ENCODE data around the gene PTGES.

PTGES gene

DNA sequence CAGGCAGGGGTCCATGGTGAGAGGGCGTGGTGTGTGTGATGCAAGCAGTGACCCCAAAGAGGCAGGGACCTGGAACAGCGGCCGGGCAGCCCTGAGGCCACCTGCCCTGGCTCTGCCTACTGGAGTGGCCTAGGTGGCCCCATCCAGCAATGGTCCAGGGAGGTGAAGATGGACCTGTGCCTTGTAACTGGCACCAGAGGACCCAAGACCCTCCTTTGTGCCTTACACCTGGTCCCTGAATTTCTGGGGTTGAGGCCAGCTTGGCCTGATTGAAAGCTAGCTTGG, 42.7 kb downstream of the PTGES start:
- no peak for DNase-seq (ENCODE audit: low spot score)
- TF ChIP-seq, protein P1, sequence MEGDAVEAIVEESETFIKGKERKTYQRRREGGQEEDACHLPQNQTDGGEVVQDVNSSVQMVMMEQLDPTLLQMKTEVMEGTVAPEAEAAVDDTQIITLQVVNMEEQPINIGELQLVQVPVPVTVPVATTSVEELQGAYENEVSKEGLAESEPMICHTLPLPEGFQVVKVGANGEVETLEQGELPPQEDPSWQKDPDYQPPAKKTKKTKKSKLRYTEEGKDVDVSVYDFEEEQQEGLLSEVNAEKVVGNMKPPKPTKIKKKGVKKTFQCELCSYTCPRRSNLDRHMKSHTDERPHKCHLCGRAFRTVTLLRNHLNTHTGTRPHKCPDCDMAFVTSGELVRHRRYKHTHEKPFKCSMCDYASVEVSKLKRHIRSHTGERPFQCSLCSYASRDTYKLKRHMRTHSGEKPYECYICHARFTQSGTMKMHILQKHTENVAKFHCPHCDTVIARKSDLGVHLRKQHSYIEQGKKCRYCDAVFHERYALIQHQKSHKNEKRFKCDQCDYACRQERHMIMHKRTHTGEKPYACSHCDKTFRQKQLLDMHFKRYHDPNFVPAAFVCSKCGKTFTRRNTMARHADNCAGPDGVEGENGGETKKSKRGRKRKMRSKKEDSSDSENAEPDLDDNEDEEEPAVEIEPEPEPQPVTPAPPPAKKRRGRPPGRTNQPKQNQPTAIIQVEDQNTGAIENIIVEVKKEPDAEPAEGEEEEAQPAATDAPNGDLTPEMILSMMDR (IDR thresholded peaks at IDR 0.05; ENCODE audit: extremely low read depth, missing control alignments), result no peak

DNA sequence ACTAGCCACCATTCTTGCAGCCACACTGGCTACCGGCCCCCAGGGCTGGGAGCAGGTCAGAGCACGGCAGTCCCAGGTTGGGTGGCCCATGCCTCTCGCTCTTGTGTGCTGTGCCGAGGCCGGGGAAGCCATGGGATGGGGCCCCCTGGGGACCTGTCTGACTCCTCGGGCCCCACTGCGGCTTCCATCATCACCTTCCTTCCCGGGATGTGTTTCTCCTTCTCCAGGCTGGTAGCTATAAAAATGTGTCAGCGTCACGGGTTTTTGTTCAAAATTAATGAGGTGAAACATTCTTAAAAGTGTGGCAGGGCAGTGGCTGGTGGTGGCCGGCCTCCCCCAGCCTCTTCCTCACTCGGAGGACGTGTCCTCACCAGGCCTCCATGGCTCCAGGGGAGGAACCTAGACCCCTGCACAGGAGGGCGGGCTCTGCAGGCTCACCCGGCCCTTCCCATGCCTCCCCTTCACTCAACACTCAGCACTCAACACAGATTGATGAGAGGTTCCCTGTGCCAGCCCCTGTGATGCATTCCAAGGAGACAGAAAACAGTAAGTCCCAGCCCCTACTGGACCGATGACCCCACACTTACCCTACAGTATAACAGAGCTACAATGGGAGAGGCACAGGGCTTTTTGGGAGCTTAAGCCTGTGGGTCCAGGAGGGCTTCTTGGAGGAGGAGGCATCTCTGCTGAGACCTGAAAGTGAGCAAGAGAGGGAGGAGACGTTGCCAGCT, 43.2 kb downstream of the PTGES start:
- TF ChIP-seq, protein P1 (IDR thresholded peaks at IDR 0.05; ENCODE audit: extremely low read depth, missing control alignments), result no peak
- DNase-seq (ENCODE audit: low spot score), result no peak

DNA sequence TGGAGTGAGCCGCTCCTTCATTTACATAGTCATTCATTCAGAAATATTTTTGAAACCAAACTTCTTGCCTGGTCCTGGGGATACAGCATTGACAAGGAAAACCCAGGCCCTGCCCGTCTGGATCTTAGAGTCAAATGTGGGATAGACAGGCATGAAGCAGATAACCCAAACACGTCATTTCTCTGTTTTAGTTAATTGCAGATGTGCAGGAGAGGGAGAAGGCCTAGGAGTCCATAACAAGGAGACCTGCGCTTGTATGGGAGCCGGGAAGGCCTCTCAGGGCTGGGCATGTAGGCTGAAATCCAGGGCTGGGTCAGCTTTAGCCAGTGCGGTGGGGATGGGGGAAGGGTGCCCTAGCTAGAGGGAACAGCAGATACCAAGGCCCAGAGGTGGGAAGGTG, 44.0 kb downstream of the PTGES start:
- no peak for DNase-seq (ENCODE audit: low spot score)
- TF ChIP-seq, protein P1 (IDR thresholded peaks at IDR 0.05; ENCODE audit: extremely low read depth, missing control alignments), result no peak

DNA sequence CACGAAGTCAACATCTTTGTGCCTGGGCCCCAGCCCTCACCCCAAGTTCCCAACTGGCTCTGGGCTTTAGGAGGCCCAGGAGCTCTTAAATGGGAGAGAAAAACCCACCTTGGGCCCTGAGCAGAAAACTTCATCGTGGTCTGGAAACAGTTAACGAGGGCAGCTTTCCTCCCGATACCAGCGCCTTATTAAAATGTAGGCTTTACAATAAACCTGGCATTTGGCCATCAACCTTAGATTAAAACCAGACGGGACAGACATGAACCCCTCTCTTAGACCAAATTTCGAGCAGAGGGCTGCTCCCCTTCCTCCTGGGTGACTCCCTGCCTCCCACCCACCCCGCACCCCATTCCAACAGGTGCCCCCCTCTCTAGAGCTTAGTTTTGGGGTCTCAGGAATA, 48.0 kb downstream of the PTGES start:
- TF ChIP-seq, protein P1 (IDR thresholded peaks at IDR 0.05; ENCODE audit: extremely low read depth, missing control alignments), result no peak
- DNase-seq (ENCODE audit: low spot score), result no peak

DNA sequence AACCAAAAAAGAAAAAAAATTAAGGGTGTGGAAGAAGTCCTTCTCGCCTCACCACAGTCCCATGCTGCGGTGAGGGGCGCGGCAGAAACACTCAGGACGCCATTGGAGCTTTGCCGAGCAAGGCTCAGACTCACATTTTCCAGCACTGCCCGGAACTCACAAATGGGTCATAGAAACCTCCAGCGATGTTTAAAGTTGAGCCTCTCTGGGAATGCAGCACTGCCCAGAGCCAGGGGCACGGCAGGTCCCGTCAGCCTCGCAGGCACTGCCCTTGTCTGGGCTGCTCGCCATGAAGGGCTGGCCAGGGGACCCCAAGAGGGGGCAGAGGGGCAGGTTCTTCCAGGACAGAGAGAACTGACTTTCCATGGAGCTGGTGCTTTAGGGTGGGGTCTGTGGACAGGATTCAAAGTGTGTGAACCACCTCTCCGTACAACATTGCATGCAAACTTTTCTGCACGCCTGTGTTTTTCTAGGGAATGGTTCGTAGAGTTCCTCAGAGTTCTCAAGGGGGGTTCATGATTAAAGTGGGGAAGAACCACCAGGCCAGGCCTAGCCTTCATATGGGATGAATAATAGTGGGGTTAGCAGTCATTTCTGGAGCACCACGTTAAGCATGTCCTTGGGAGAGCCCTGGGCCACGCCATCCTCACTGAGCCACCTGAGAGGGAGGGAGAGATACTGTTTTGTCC, 49.0 kb downstream of the PTGES start:
- no peak for DNase-seq (ENCODE audit: low spot score)

DNA sequence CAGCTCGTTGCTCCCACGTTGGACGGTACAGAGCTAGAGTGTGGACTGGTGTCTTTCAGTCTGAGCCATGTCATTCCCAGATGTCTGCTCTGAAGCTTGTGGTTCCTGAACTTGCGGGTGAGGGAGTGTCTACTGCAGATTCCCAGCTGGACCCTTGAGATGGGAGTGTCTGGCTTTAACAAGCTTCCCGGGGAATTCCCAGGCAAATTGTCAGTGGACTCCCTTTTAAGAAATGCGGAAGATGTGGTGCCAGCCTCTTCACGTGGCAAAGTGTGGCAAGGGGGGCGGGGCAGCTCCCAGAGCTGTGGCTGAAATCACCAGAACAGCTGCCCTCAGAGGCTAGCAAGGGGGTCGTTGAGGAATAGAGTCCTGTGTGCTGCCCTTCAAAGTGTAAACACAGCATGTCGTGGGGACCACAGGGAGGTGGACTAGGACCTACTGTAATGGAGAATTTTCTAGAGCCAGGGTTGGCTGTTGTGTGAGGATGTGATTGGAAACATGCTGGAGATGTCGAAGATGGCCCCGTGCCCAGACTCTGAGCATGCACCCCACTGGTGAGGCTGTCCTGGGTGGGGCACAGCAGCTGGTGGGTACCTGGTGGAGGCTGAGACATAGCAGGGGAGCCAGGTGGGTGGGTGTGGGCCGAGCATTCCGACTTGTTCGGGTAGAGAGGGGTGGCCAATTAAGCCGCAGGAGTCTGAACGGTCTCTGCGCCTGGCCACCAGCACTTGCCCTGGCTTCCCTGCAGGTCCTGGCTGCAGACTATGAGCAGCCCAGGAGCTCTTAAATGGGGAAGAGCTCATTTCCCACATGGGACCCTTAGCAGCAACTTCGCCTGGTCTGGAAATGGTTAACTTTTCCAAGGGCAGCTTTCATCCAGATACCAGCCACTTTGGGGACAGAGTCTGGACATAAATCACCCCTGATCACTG, 50.0 kb downstream of the PTGES start:
- DNase-seq (ENCODE audit: low spot score), result no peak
- TF ChIP-seq, protein P1 (IDR thresholded peaks at IDR 0.05; ENCODE audit: extremely low read depth, missing control alignments), result no peak

More for the DNA sequence above, 49.0 kb downstream of the PTGES start:
- TF ChIP-seq, protein P1 (IDR thresholded peaks at IDR 0.05; ENCODE audit: extremely low read depth, missing control alignments), result no peak

DNA sequence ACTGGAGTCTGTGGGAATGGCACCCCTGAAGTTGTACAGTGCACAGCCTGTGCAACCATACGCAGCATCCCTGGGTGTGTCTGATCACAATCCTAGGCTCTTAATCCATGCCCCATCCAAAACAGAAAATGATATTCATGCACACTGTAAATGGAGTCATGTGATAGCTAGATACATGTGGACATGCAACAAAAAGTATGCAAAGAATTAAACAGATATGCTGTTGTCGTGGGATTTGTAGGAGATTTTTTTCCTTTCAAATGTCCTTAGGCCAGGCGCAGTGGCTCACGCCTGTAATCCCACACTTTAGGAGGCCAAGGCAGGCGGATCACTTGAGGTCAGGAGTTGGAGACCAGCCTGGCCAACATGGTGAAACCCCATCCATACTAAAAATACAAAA, 51.3 kb downstream of the PTGES start:
- TF ChIP-seq, protein P1 (IDR thresholded peaks at IDR 0.05; ENCODE audit: extremely low read depth, missing control alignments), result no peak
- DNase-seq (ENCODE audit: low spot score), result no peak

Measured in GM20000 (cell line).